ACHN (cell line): ENCODE measurements around the gene GPAT3.
"Not testable (repeated sequence)": the region's sequence is repeated elsewhere in the genome, so short reads cannot be mapped to it uniquely, and the experiment has no call there.

ENCODE experiments used
- DNase-seq: peaks from one replicate; pipeline ENCODE4 v3.0.0-alpha.2; 2015
- in situ Hi-C: cut with HindIII; loops from 2 replicates; pipeline ENCODE4 v1.10.0; 2017; ENCODE audit warnings: low sequenced_read_pairs, low pct_ligation_motif_present, low pct_unique_long_range_greater_than_20kb

Gene GPAT3

DNA sequence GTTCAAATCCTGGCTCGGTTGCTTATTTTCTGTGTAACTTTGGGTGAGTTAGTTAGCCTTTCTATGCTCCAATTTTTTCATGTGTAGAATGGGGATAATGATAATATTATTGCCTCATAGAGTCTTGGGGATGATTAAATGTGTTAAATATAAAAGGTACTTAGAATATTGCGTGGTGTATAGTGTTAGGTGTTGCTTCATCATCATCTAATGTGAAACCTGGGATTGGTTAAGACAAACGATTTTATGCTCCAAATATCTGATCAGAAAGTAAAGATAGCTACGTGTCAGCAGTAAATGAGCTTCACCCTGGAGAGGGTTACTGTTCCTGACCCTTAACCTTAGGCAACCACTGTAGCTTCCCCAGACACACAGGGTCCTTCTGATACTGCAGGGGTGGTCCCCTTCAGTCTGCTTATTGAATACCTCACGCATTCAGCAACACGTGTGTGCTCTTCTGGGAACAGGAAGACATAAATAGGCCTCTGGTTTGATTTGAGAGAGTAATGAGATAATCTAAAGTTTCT, 50.1 kb downstream of the GPAT3 start:
- DNase-seq: no peak
- in situ Hi-C loops: no loop called here

DNA sequence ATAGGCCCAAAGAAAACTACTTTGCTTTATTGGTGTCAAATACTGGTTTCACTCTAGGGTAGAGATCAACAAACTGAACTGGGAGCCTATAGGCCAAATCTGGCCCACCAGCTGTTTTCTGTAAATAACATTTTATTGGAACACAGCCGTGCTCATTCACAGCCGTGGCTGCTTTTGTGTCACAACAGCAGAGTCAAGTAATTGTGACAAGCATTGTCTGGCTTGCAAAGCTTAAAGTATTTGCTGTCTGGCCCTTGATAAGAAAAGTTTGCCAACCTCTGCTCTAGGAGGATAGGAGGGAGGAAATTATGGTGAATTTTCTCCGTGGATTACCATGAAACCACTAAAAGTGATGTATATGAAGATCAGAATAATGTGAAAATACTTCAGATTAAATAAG, 53.4 kb downstream of the GPAT3 start:
- DNase-seq: no peak
- in situ Hi-C loops: no loop called here

DNA sequence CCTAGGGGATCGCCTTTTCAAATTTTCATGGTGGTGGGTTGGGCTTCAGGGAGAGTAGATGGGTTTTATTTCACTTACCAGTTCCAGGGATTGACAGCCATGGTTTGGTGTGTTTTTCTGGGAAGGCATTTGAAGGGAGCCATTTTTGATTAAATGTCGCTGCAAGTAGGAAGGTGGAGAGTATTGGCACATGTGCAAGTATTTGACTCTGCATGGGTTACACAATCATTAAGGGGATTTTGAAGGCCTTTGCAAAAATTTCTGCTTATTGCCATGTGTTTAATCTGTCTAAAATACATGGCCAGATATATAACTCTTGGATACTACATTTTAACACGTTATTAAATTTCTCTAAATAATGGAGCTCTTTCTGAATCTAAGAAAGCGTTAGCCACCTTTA, 55.1 kb downstream of the GPAT3 start:
- no peak for DNase-seq
- in situ Hi-C loops: no loop called here

- no peak for DNase-seq
- in situ Hi-C loops: no loop called here
Observed at GRCh38 chr4:83591730-83592129, 55.8 kb downstream of the GPAT3 start.

GRCh38 chr4:83599183-83599582, 63.3 kb downstream of the GPAT3 start:
- peak; percentile 60 for DNase-seq
- in situ Hi-C loops: no loop called here

DNA sequence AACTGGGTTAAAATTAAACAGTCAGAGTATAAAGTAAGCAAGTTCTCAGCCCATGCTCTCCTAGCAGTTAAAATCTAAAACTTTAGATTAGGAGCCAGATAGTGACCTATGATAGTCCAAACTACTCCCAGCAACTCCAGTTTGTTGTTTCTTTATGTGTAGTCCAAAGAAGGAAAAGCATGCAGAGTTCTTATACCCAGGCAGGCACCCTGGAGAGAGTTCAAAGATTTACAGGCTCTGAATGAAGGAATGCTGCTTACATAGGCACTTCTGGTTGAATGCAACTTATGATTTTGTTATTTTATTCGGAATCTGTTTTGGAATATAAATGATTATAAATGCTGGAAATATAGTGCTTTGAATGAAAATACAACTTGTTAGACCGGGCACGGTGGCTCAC, 67.2 kb downstream of the GPAT3 start:
- in situ Hi-C loops: no loop called here
- no peak for DNase-seq

GRCh38 chr4:83604321-83604720, 68.4 kb downstream of the GPAT3 start:
- DNase-seq: no peak
- in situ Hi-C loops: no loop called here

DNA sequence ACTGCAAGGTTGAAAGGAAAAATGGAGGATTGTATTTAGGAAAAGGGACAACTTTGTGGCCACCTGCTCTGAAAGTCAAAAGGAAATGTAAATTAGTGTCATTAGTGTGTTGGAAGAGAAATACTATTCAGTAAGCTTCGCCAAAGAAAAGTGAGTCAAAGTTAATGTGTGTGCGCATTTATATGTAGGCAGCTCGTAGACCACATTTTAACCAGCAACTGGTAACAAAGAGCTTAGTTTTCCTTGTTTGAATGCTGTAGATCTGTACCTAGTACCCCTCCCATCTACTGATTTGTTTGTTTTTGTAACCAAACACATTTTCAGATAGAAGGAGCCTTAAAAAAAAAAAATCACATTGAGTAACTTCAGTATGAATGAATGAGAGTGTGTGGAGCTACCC, 69.3 kb downstream of the GPAT3 start:
- in situ Hi-C loops: no loop called here
- no peak for DNase-seq

GRCh38 chr4:83605744-83606172, 69.8 kb downstream of the GPAT3 start:
- in situ Hi-C loops: no loop called here
- DNase-seq: no peak

DNA sequence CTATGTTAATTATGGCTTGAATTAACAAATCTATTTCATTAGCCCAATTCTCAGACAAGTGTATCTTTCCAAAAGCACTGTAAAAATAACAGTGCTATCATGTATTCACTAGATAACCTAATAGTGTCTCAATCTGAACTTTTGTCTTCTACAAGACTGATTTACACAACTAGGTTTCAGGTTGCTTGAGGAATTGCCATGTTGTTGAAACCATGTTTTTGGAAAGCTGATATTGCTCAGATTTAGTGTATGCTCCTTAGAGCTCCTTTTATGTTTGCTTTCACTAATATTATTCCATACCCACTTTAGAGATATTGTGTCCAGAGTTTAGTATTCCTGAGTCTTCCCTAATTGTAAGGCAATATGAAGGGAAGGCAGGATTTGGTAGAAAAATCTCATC, 70.6 kb downstream of the GPAT3 start:
- DNase-seq: no peak
- in situ Hi-C loops: no loop called here

GRCh38 chr4:83606898-83607297, 71.0 kb downstream of the GPAT3 start:
- DNase-seq: peak; percentile 79

GRCh38 chr4:83609365-83609764, 73.5 kb downstream of the GPAT3 start:
- in situ Hi-C loops: no loop called here
- DNase-seq: no peak

More at GRCh38 chr4:83606898-83607297, 71.0 kb downstream of the GPAT3 start:
- in situ Hi-C loops: no loop called here

- in situ Hi-C loops: no loop called here
- no peak for DNase-seq
Observed at GRCh38 chr4:83610729-83611128, 74.8 kb downstream of the GPAT3 start.

DNA sequence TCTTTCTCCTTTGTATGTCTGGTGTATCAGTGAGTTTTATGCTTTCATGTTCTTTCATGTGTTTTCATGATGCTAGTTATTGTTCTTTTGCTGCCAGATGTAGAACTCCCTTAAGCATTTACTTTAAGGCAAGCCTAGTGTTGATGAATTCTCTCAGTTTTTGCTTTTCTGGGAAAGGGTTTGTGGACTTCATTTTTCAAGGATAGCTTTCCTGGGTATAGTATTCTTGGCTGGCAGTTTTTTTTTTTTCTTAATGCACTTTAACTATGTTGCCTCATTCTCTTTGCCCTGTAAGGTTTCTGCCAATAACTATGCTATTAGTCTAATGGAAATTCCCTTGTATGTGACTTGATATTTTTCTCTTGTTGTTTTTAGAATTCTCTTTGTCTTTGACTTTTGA, 77.1 kb downstream of the GPAT3 start:
- in situ Hi-C loops: no loop called here
- no peak for DNase-seq

GRCh38 chr4:83613994-83614393, 78.1 kb downstream of the GPAT3 start:
- DNase-seq: no peak
- in situ Hi-C loops: no loop called here

- no peak for DNase-seq
- in situ Hi-C loops: no loop called here
Observed at GRCh38 chr4:83616252-83616651, 80.3 kb downstream of the GPAT3 start.

GRCh38 chr4:83617371-83618035, 81.6 kb downstream of the GPAT3 start:
- in situ Hi-C loops: no loop called here
- no peak for DNase-seq

DNA sequence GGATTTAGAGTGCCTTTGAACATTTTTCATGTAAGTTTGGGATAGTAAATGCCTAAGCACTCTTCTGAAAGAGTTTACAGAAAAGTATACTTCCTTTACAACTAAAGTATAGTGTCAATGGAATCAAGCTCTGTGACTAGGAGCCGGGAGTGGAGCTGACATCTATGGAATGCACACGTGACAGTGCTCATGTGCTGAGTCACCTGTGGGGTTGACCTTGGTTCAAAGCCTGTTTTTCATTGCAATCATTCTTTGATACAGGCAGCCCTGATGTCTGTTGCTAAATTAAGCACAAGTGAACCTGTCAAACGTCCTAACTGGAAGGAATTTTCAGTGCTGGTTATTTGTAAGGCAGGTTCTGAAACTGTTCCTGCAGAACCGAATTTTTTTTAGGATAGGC, 82.5 kb downstream of the GPAT3 start:
- peak; percentile 85 for DNase-seq
- in situ Hi-C loops: no loop called here

DNA sequence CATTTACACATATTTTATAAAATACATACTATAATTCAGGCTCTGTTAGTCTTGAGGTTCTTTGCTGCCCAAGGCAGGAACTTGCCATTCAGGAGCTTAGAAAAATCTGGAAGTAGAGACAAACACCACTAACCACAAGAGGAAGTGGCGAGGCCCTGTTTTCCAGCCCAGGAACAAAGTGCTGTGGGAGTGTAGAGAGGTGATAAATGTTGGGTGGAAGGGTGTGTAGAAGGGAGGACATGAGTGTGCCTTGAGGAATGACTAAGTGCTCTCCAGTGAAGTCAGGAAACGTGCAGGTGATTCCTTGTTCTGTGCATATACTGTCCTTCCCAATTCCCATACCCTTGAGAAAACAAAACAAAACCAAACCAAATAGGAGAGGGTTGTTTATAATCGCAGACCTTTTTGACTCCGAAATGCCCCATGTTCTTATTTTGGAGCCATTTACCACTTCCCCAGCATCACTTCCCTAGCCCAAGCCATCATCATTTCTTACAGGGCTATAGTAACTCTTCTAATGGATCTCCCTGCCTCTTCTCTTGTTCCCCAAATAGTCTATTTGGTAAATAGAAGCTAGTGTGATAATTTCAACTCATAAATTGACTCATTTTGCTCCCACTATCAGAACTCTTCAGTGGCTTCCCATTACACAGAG, 83.2 kb downstream of the GPAT3 start:
- in situ Hi-C loops: no loop called here
- peak; percentile 31 for DNase-seq

DNA sequence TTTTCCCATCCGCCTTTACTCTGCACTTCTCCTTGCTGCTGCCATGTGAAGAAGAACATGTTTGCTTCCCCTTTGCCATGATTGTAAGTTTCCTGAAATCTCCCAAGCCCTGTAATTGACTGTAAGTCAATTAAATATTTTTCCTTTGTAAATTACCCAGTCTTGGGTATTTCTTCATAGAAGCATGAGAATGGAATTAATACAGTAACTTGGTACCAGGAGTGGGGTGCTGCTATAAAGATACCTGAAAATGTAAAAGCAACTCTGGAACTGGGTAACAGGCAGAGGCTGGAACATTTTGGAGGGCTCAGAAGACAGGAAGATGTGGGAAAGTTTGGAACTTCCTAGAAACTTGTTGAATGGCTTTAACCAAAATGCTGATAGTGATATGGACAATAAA, 86.2 kb downstream of the GPAT3 start:
- in situ Hi-C loops, DNase-seq: not testable (repeated sequence)
